H1 (cell line): Measurements from ENCODE around the gene SMARCA4. TPM values are rescaled to one million over a fixed set of nuclear protein-coding genes. Genes with fewer than 3 reads are reported as not detected.

Experiments used
- EGR1 ChIP-seq: IDR thresholded peaks from 2 replicates; pipeline ENCODE4 v1.6.1; 2011; ENCODE audit warnings: low read depth, low read length, borderline replicate concordance
- polyA plus RNA-seq, 7 experiments: library from polyadenylated mRNA; depleted of rRNA in 3 of 7; stranded (reverse) in 5 of 7; unstranded in 2 of 7; fragments of >200 nt in 5 of 7; fragments of 200-250 nt in 2 of 7; gene quantifications; 1 replicate in 5 of 7; 2 replicates in 1 of 7; 4 replicates in 1 of 7; pipeline versions ENCODE4 v1.2.1 to v1.2.3, GENCODE V29; 2011 to 2013; ENCODE audit warnings: missing spikeins in 2 of 7, mixed read lengths in 2 of 7
- total RNA-seq: library from RNA; stranded (reverse); fragmentation: NEBNext Ultra II Directional; extraction: Animal tissue kit (Norgen Biotek cat#: 25700); gene quantifications from 2 replicates; pipeline ENCODE4 v1.2.1, GENCODE V29; 2021
- TF ChIP-seq, protein P1 (sequence below): IDR thresholded peaks from 2 replicates; pipeline ENCODE4 v1.6.1; 2012; ENCODE audit warnings: low read length, inconsistent platforms

Gene SMARCA4
- total and polyA plus RNA-seq, 2 of the 8 experiments (the other 6 are each of a cell fraction or from before 2014, with no cell fraction given): 86.4 to 263 TPM

DNA sequence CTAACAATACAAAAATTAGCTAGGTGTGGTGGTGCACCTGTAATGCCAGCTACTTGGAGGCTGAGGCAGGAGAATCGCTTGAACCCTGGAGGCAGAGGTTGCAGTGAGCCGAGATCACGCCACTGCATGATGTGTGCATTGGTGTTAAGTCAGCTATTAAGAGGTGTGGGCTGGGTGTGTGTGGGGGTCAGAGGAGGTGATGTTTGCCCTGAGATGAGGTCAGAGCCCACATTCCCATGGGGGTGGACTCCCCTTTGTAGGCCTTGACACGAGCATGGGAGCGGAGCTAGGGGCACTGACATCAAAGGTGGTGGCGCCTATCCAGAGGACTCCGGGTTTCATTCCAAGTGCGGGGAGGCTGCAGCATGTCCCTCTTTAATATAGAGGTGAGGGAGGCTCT is 93.8 kb downstream of the SMARCA4 start (continued):
- TF ChIP-seq, protein P1, sequence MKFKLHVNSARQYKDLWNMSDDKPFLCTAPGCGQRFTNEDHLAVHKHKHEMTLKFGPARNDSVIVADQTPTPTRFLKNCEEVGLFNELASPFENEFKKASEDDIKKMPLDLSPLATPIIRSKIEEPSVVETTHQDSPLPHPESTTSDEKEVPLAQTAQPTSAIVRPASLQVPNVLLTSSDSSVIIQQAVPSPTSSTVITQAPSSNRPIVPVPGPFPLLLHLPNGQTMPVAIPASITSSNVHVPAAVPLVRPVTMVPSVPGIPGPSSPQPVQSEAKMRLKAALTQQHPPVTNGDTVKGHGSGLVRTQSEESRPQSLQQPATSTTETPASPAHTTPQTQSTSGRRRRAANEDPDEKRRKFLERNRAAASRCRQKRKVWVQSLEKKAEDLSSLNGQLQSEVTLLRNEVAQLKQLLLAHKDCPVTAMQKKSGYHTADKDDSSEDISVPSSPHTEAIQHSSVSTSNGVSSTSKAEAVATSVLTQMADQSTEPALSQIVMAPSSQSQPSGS: no peak
- TF ChIP-seq EGR1: no peak
